ENCODE measurements around the gene RNF41.

DNA sequence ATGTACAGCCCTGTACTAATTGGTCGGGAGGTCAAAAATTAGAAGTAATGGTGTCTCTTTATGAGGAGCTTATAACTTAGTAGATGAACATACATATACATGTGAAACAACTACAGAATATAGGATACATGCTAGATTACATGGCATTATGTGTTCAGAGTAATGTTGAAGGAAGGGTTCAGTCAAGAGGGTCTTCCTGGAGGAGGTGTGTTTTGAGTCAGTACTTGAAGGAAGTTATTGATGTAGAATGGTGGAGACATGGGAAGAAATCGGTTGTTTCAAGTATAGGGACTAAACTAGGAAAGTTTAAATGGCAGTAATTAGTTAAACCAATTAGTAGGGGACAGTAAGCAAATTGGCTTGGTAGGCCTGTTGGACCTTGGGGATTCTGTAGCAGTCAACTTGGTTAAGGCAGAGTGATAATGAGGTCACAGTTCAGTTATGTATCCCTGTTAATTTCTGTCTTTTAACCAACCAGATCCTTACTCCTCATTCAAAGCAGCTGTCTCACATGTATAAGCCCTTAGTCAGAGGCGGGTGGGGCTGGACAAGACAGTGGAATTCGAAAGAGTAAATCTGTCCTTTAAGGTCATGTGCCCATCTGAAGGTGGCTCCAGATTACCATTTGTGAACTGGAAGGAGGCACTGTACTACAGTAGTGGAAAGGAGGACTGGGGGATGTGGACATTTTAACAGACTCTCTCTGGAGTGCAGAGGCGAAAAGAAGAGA is 39.9 kb upstream of the RNF41 start:
- TF ChIP-seq, protein P1, sequence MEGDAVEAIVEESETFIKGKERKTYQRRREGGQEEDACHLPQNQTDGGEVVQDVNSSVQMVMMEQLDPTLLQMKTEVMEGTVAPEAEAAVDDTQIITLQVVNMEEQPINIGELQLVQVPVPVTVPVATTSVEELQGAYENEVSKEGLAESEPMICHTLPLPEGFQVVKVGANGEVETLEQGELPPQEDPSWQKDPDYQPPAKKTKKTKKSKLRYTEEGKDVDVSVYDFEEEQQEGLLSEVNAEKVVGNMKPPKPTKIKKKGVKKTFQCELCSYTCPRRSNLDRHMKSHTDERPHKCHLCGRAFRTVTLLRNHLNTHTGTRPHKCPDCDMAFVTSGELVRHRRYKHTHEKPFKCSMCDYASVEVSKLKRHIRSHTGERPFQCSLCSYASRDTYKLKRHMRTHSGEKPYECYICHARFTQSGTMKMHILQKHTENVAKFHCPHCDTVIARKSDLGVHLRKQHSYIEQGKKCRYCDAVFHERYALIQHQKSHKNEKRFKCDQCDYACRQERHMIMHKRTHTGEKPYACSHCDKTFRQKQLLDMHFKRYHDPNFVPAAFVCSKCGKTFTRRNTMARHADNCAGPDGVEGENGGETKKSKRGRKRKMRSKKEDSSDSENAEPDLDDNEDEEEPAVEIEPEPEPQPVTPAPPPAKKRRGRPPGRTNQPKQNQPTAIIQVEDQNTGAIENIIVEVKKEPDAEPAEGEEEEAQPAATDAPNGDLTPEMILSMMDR (IDR thresholded peaks at IDR 0.05; ENCODE audit: insufficient read depth, low read length, poor library complexity, severe bottlenecking), result no peak
- no peak for TF ChIP-seq EZH2phosphoT487 (conservative IDR thresholded peaks at IDR 0.05; ENCODE audit: low read length)

All from SU-DHL-6 (cell line).